HCT116 (cell line): Measurements from ENCODE around the gene NFIA. TPM values are rescaled to one million over a fixed set of nuclear protein-coding genes. Genes with fewer than 3 reads are reported as not detected.
A peak's percentile ranks its signal among the peaks of the same experiment; 100 is the strongest.
"Not testable (repeated sequence)": the region's sequence is repeated elsewhere in the genome, so short reads cannot be mapped to it uniquely, and the experiment has no call there.

Source experiments
- ATAC-seq: fragments of 200-7000 bp; cut with Tn5 transposase; 2 replicates; pipeline ENCODE4 v1.9.1; 2020; ENCODE audit warnings: mild to moderate bottlenecking, moderate library complexity
- BruUV-seq: library from RNA; stranded (reverse); fragments of 400-500 nt; replicated peaks from 2 replicates; lab custom pipeline; 2021; lab: Mats Ljungman, UMichigan
- CTCF ChIA-PET: fragments of 300-600 bp; sonication (Branson Sonifier 250); formaldehyde crosslinking; loops from one replicate; lab custom pipeline; 2021; ENCODE audit warnings: antibody characterized with exemption; lab: Charles Lee
- POLR2A ChIA-PET: fragments of 300-600, 350-600 bp; sonication (Branson Sonifier 250); formaldehyde crosslinking; loops from one replicate; lab custom pipeline; 2021; ENCODE audit warnings: antibody characterized with exemption; lab: Charles Lee
- RAD21 ChIA-PET, 2 experiments: fragments of 300-600 bp; sonication (Branson Sonifier 250); formaldehyde crosslinking; loops; one replicate each; lab custom pipeline; 2023; ENCODE audit warnings: low total read pairs in 2 of 2; ENCODE audit not compliant: uncharacterized antibody in 2 of 2, unreplicated experiment in 2 of 2, low non-redundant PET in 1 of 2; lab: Charles Lee
- DNase-seq: peaks from one replicate; pipeline ENCODE4 v3.0.0-alpha.2; 2010; ENCODE audit warnings: low read depth, low spot score
- H2AFZ ChIP-seq: fragments of 200-600 bp; shearing (Covaris generic), sonication (generic); 2 replicates; pipeline ENCODE4 v1.6.1; 2017; ENCODE audit warnings: low read depth, mixed run types, mixed read lengths, antibody characterized with exemption, low read length; ENCODE audit not compliant: poor library complexity, severe bottlenecking
- H3K27ac ChIP-seq: 2 replicates; pipeline ENCODE4 v1.5.1; 2012; ENCODE audit warnings: low read depth, low read length
- H3K27me3 ChIP-seq: fragments of 200-600 bp; sonication (generic); 2 replicates; pipeline ENCODE4 v1.6.1; 2016; ENCODE audit warnings: mixed run types, low read length, mixed read lengths; ENCODE audit not compliant: insufficient read depth
- H3K36me3 ChIP-seq, 2 experiments: fragments of 200-500 bp in 1 of 2; fragments of 200-600 bp in 1 of 2; sonication (Bioruptor generic) in 1 of 2; sonication (generic) in 1 of 2; 2 replicates each; pipeline versions ENCODE4 v1.5.1 to v1.6.1; 2014 to 2016; ENCODE audit warnings: low read length in 2 of 2, inconsistent platforms in 1 of 2, mixed read lengths in 1 of 2, mixed run types in 1 of 2; ENCODE audit not compliant: insufficient read depth in 2 of 2, control insufficient read depth in 1 of 2
- H3K4me1 ChIP-seq, 2 experiments: fragments of 200-600 bp in 1 of 2; sonication (generic) in 1 of 2; 2 replicates each; pipeline versions ENCODE4 v1.5.1 to v1.6.1; 2012 to 2017; ENCODE audit warnings: low read length in 2 of 2, inconsistent platforms in 1 of 2, mild to moderate bottlenecking in 1 of 2, mixed read lengths in 1 of 2, mixed run types in 1 of 2, moderate library complexity in 1 of 2; ENCODE audit not compliant: insufficient read depth in 2 of 2, control insufficient read depth in 1 of 2
- H3K4me2 ChIP-seq: fragments of 200-600 bp; sonication (generic); 2 replicates; pipeline ENCODE4 v1.6.1; 2017; ENCODE audit warnings: mixed run types, low read length, mixed read lengths
- H3K4me3 ChIP-seq, 2 experiments: fragments of 200-600 bp in 1 of 2; sonication (generic) in 1 of 2; replicated peaks in 1 of 2; 2 replicates each; pipeline ENCODE4 v1.5.1; 2011 to 2016; ENCODE audit warnings: low read length in 2 of 2, control low read depth in 1 of 2, low read depth in 1 of 2, mild to moderate bottlenecking in 1 of 2, mixed read lengths in 1 of 2, mixed run types in 1 of 2
- H3K79me2 ChIP-seq: fragments of 200-600 bp; sonication (generic); 2 replicates; pipeline ENCODE4 v1.6.1; 2017; ENCODE audit warnings: mild to moderate bottlenecking, mixed run types, low read length, moderate library complexity, mixed read lengths; ENCODE audit not compliant: insufficient read depth
- H3K9ac ChIP-seq: fragments of 200-600 bp; sonication (generic); 2 replicates; pipeline ENCODE4 v1.6.1; 2016; ENCODE audit warnings: low read length, mixed read lengths
- H3K9me2 ChIP-seq: fragments of 200-600 bp; sonication (generic), shearing (Covaris generic); 2 replicates; pipeline ENCODE4 v1.6.1; 2017; ENCODE audit warnings: mixed run types, mild to moderate bottlenecking, moderate library complexity; ENCODE audit not compliant: insufficient read depth
- H3K9me3 ChIP-seq, 2 experiments: fragments of 200-500 bp in 1 of 2; fragments of 200-600 bp in 1 of 2; sonication (Bioruptor generic) in 1 of 2; sonication (generic) in 1 of 2; 2 replicates each; pipeline ENCODE4 v1.6.1; 2014 to 2017; ENCODE audit warnings: low read length in 2 of 2, mixed read lengths in 2 of 2, inconsistent platforms in 1 of 2, low read depth in 1 of 2, mild to moderate bottlenecking in 1 of 2, mixed run types in 1 of 2, moderate library complexity in 1 of 2; ENCODE audit not compliant: control insufficient read depth in 1 of 2, insufficient read depth in 1 of 2
- H4K20me1 ChIP-seq: fragments of 200-600 bp; sonication (generic), shearing (Covaris generic); 2 replicates; pipeline ENCODE4 v1.6.1; 2017; ENCODE audit warnings: mixed run types, mild to moderate bottlenecking, moderate library complexity; ENCODE audit not compliant: insufficient read depth
- CEBPB ChIP-seq: IDR thresholded peaks from 2 replicates; pipeline ENCODE4 v1.6.1; 2012; ENCODE audit warnings: low read depth
- RAD21 ChIP-seq: IDR thresholded peaks from 2 replicates; pipeline ENCODE4 v1.6.1; 2012; ENCODE audit warnings: low read depth, mild to moderate bottlenecking
- SRF ChIP-seq: IDR thresholded peaks from 2 replicates; pipeline ENCODE4 v1.6.1; 2012; ENCODE audit warnings: low read depth
- intact Hi-C: fragments of 100-400 bp; cut with micrococcal nuclease; formaldehyde crosslinking; loops from 2 replicates; pipeline ENCODE4 v1.10.0; 2022
- total RNA-seq: library from RNA; stranded (reverse); gene quantifications from one replicate; pipeline ENCODE4 v1.2.1, GENCODE V29; 2021; ENCODE audit not compliant: unreplicated experiment

The NFIA gene
- total RNA-seq, 1 experiment from 2014 or later, result 17.2 TPM

- POLR2A ChIA-PET, result no interaction called here
- H3K4me1 ChIP-seq, result peaks cover 3 to 9% of the 10 kb centered on the region in 2 experiments; a peak in 2 of 4 replicates
- no peaks in the 10 kb centered on the region for H3K79me2 ChIP-seq
- no peak for DNase-seq
- no TSS peak for BruUV-seq
- no peaks in the 10 kb centered on the region for H3K27me3 ChIP-seq
- H3K4me3 ChIP-seq, result no peak overlapping the region
- no peak overlapping the region for H3K9ac ChIP-seq
- ATAC-seq, result no peak
- H3K27ac ChIP-seq, result no peak overlapping the region
- no peaks in the 10 kb centered on the region for H3K36me3 ChIP-seq
- H2AFZ ChIP-seq, result peak overlapping the region; percentile 81
- no peaks in the 10 kb centered on the region for H3K9me2 ChIP-seq
- TF ChIP-seq CEBPB (peak; percentile 54; the same call in 1 of the 2 replicates), SRF (no peak)
- no peaks in the 10 kb centered on the region for H4K20me1 ChIP-seq
- CTCF ChIA-PET, result interaction anchor here (1.4 kb wide), 1 partner anchor 19 kb away, joined by 3 read pairs; no protein-coding TSS in a partner anchor
- RAD21 ChIA-PET, result interaction anchor here in 1 of 2 experiments (0.7 kb wide), 1 partner anchor 9 kb away, joined by 3 read pairs; no protein-coding TSS in a partner anchor
- H3K9me3 ChIP-seq, result no peaks in the 10 kb centered on the region
- intact Hi-C loops, result loop anchor here (5.0 to 10.0 kb wide), 2 partner anchors 526 to 794 kb away; no protein-coding TSS in a partner anchor
- H3K4me2 ChIP-seq, result no peak overlapping the region; the same call in 1 of the 2 replicates
These were observed 23.7 kb upstream of the NFIA start for GRCh38 chr1:61058483-61059245.

GRCh38 chr1:61061601-61062000 is 20.8 kb upstream of the NFIA start:
- DNase-seq, H3K9me2 ChIP-seq, H3K4me1 ChIP-seq, POLR2A ChIA-PET, H3K4me2 ChIP-seq, H3K9ac ChIP-seq, RAD21 ChIA-PET, H3K9me3 ChIP-seq, H2AFZ ChIP-seq, H3K27ac ChIP-seq, H3K27me3 ChIP-seq, H4K20me1 ChIP-seq, H3K4me3 ChIP-seq, ATAC-seq, CTCF ChIA-PET, H3K79me2 ChIP-seq, H3K36me3 ChIP-seq, BruUV-seq, intact Hi-C loops: not testable (repeated sequence)
- TF ChIP-seq RAD21, result peak; percentile 30; the same call in 1 of the 2 replicates
